ENCODE results near the gene TGFB1I1. TPM values are rescaled to one million over a fixed set of nuclear protein-coding genes. Genes with fewer than 3 reads are reported as not detected.

The TGFB1I1 gene
- total and polyA plus RNA-seq, 2 of the 4 experiments (the other 2 are of a cell fraction), result 24.9 to 128 TPM

DNA sequence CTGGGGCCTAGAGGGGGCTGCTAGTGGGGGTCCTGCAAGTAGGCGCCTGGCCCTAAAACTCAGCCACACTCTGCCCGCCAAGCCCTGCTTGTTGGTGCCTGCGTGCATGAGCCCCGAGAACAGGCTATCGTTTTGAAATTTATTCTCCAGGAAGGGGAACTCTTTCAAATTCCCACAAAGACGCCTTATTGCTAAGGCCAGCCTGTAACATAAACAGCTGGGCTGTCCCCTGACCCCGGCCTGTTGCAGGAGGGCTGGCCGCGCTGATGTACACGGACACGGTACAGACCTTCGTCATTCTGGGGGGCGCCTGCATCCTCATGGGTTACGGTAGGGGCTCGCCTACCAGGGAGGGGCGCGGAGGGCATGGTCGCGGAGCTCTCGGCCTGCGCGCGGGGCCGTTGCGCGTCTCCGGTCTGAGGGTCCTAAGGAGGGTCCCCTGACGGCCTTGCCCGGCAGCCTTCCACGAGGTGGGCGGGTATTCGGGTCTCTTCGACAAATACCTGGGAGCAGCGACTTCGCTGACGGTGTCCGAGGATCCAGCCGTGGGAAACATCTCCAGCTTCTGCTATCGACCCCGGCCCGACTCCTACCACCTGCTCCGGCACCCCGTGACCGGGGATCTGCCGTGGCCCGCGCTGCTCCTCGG, 15.2 kb downstream of the TGFB1I1 start:
- Histone ChIP-seq H3K79me1 (ENCODE audit: low read depth in 1 of 2, low read length in 2 of 2) (no peaks in the 10 kb centered on the region), H2AK9ac (replicated peaks; ENCODE audit: low read depth, low read length, poor library complexity) (peak overlapping the region; percentile 79), H2BK20ac (ENCODE audit: low read depth, low read length) (no peak overlapping the region), H3K4me1 (ENCODE audit: control insufficient read depth, insufficient read depth, low read length) (peaks cover 6% of the 10 kb centered on the region; the same call in 1 of the 2 replicates), H4K91ac (ENCODE audit: insufficient read depth, low read depth, low read length) (no peak overlapping the region), H2BK5ac (ENCODE audit: low read depth, low read length, poor library complexity, severe bottlenecking) (no peak overlapping the region), H2BK120ac (ENCODE audit: low read depth, low read length) (no peak overlapping the region), H3K18ac (ENCODE audit: low read depth, low read length) (no peak overlapping the region), H4K20me1 (ENCODE audit: insufficient read depth, low read length) (peaks cover 3% of the 10 kb centered on the region; the same call in 1 of the 2 replicates), H4K8ac (ENCODE audit: low read depth in 2 of 2, low read length in 2 of 2) (no peak overlapping the region), H3K23ac (ENCODE audit: low read depth, low read length) (no peak overlapping the region), H3K4ac (ENCODE audit: low read depth, low read length) (no peak overlapping the region), H3K56ac (ENCODE audit: extremely low read depth, insufficient read depth, low read length) (no peak overlapping the region), H4K5ac (ENCODE audit: low read depth, low read length) (no peak overlapping the region), H2BK15ac (ENCODE audit: low read depth, low read length) (no peak overlapping the region), H3K4me3 (ENCODE audit: insufficient read depth, low read depth, low read length) (peak overlapping the region; percentile 40), H2AFZ (replicated peaks; ENCODE audit: low read length, poor library complexity) (peak overlapping the region; percentile 87), H3K27me3 (ENCODE audit: control insufficient read depth, insufficient read depth, low read length) (peaks cover 7% of the 10 kb centered on the region; the same call in 1 of the 2 replicates), H3K27ac (ENCODE audit: insufficient read depth, low read length) (no peak overlapping the region), H3K4me2 (ENCODE audit: low read depth, low read length) (peak overlapping the region; percentile 89), H3K36me3 (ENCODE audit: control insufficient read depth, insufficient read depth, low read length) (peaks cover 18% of the 10 kb centered on the region; the same call in 1 of the 2 replicates), H3K9me1 (ENCODE audit: insufficient read depth, low read length) (no peaks in the 10 kb centered on the region; the same call in 1 of the 2 replicates), H2AK5ac (ENCODE audit: low read depth, low read length) (no peak overlapping the region), H3K9me3 (ENCODE audit: control insufficient read depth, insufficient read depth, low read length) (no peaks in the 10 kb centered on the region), H3K14ac (replicated peaks; ENCODE audit: low read depth, low read length) (no peak overlapping the region), H3K9ac (ENCODE audit: low read depth, low read length) (peak overlapping the region; percentile 7; the same call in 1 of the 2 replicates)
- no TSS peak for BruUV-seq (replicated peaks)
- dilution Hi-C loops (cut with HindIII; ENCODE audit: low sequenced_read_pairs, unreplicated experiment) (no loop called here), intact Hi-C loops (cut with micrococcal nuclease) (no loop called here), in situ Hi-C loops (cut with MboI; ENCODE audit: low sequenced_read_pairs) (no loop called here)
- ATAC-seq (ENCODE audit: low read depth) (0 out of 2 replicates have a peak, but pooled peaks have one; percentile 5), DNase-seq (no peak)
- no peak for TF ChIP-seq POLR2A (IDR thresholded peaks at IDR 0.05; ENCODE audit: low read depth, low read length)
- no peak for TF ChIP-seq SMC3 (IDR thresholded peaks at IDR 0.05; ENCODE audit: low read depth, low read length)
- TF ChIP-seq CHD1 (IDR thresholded peaks at IDR 0.05; ENCODE audit: low read depth, low read length), result no peak
- no peak for TF ChIP-seq CEBPB (IDR thresholded peaks at IDR 0.05; ENCODE audit: low read depth, low read length)
- TF ChIP-seq, protein P1, sequence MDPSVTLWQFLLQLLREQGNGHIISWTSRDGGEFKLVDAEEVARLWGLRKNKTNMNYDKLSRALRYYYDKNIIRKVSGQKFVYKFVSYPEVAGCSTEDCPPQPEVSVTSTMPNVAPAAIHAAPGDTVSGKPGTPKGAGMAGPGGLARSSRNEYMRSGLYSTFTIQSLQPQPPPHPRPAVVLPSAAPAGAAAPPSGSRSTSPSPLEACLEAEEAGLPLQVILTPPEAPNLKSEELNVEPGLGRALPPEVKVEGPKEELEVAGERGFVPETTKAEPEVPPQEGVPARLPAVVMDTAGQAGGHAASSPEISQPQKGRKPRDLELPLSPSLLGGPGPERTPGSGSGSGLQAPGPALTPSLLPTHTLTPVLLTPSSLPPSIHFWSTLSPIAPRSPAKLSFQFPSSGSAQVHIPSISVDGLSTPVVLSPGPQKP (IDR thresholded peaks at IDR 0.05; ENCODE audit: borderline replicate concordance, low read depth, low read length), result no peak
- no peak for TF ChIP-seq RFX5 (IDR thresholded peaks at IDR 0.05; ENCODE audit: low read depth, low read length)
- TF ChIP-seq RCOR1 (IDR thresholded peaks at IDR 0.05; ENCODE audit: insufficient replicate concordance, low read length), result no peak
- POLR2A ChIA-PET (ENCODE audit: unreplicated experiment), result no interaction called here
- CTCF ChIA-PET, result no interaction called here
- 11% methylated on average over 20 of the region's 48 CpGs; no CpG with 5 or more reads in 1 of the 2 experiments for WGBS, 2 experiments (ENCODE audit: extremely low coverage in 2 of 2, insufficient read length in 1 of 2)
